Naive thymus-derived CD4-positive, alpha-beta T cell (primary cell): ENCODE measurements around the gene ITPR1. TPM values are rescaled to one million over a fixed set of nuclear protein-coding genes. Genes with fewer than 3 reads are reported as not detected.

ENCODE experiments used
- ATAC-seq: fragments of 150-1000 bp; cut with Tn5 transposase; 2 replicates; pipeline ENCODE4 v1.10.0; 2021; ENCODE audit warnings: mild to moderate bottlenecking, moderate library complexity
- CTCF ChIA-PET: fragments of 350-600 bp; sonication (Branson Sonifier 250); formaldehyde crosslinking; loops from one replicate; lab custom pipeline; 2021; ENCODE audit warnings: antibody characterized with exemption; lab: Charles Lee
- POLR2A ChIA-PET: fragments of 350-600 bp; sonication (Branson Sonifier 250); formaldehyde crosslinking; loops from one replicate; lab custom pipeline; 2021; ENCODE audit warnings: antibody characterized with exemption, inconsistent platforms; lab: Charles Lee
- DNase-seq, 9 donors: peaks; one replicate each; pipeline versions ENCODE4 v3.0.0 to v3.0.0-alpha.2; 2020 to 2022; ENCODE audit warnings: mixed read lengths in 1 of 9
- H3K27ac ChIP-seq: one replicate; pipeline ENCODE4 v1.7.0; 2013; ENCODE audit warnings: mild to moderate bottlenecking, low read depth, low read length, moderate library complexity
- H3K27me3 ChIP-seq, 2 donors: one replicate each; pipeline ENCODE4 v1.7.0; 2013; ENCODE audit warnings: low read length in 2 of 2, mild to moderate bottlenecking in 2 of 2, moderate library complexity in 2 of 2; ENCODE audit not compliant: control insufficient read depth in 2 of 2, insufficient read depth in 2 of 2
- H3K36me3 ChIP-seq, 3 experiments: 1 replicate in 2 of 3; 2 replicates in 1 of 3; pipeline ENCODE4 v1.7.0; 2013; ENCODE audit warnings: low read length in 3 of 3, mild to moderate bottlenecking in 3 of 3, moderate library complexity in 1 of 3; ENCODE audit not compliant: insufficient read depth in 3 of 3, control insufficient read depth in 2 of 3
- H3K4me1 ChIP-seq, 2 donors: one replicate each; pipeline ENCODE4 v1.7.0; 2013; ENCODE audit warnings: low read length in 2 of 2, mild to moderate bottlenecking in 2 of 2, moderate library complexity in 1 of 2; ENCODE audit not compliant: control insufficient read depth in 2 of 2, insufficient read depth in 2 of 2
- H3K4me3 ChIP-seq: 2 replicates; pipeline ENCODE4 v1.7.0; 2013; ENCODE audit warnings: mild to moderate bottlenecking, low read length
- H3K9me3 ChIP-seq, 3 experiments: 1 replicate in 2 of 3; 2 replicates in 1 of 3; pipeline ENCODE4 v1.7.0; 2013; ENCODE audit warnings: low read length in 3 of 3; ENCODE audit not compliant: control insufficient read depth in 2 of 3
- H3K27ac Mint-ChIP-seq, 9 donors: one replicate each; pipeline ENCODE4 v1.8.0; 2020 to 2022; ENCODE audit warnings: mixed read lengths in 9 of 9, mild to moderate bottlenecking in 8 of 9, moderate library complexity in 5 of 9, inconsistent platforms in 2 of 9
- H3K27me3 Mint-ChIP-seq, 5 donors: one replicate each; pipeline ENCODE4 v1.8.0; 2021 to 2022; ENCODE audit warnings: mixed read lengths in 5 of 5, mild to moderate bottlenecking in 1 of 5
- H3K36me3 Mint-ChIP-seq, 5 donors: one replicate each; pipeline ENCODE4 v1.8.0; 2020 to 2022; ENCODE audit warnings: mixed read lengths in 5 of 5, mild to moderate bottlenecking in 3 of 5, inconsistent platforms in 1 of 5
- H3K4me1 Mint-ChIP-seq, 7 donors: one replicate each; pipeline ENCODE4 v1.8.0; 2020 to 2022; ENCODE audit warnings: mixed read lengths in 7 of 7, mild to moderate bottlenecking in 3 of 7, inconsistent platforms in 1 of 7
- H3K4me3 Mint-ChIP-seq, 10 donors: one replicate each; pipeline ENCODE4 v1.8.0; 2020 to 2022; ENCODE audit warnings: mild to moderate bottlenecking in 10 of 10, mixed read lengths in 10 of 10, moderate library complexity in 6 of 10, inconsistent platforms in 2 of 10
- H3K9me3 Mint-ChIP-seq, 11 donors: one replicate each; pipeline ENCODE4 v1.8.0; 2020 to 2022; ENCODE audit warnings: mixed read lengths in 11 of 11, mild to moderate bottlenecking in 4 of 11, inconsistent platforms in 1 of 11, moderate library complexity in 1 of 11
- intact Hi-C, 2 donors: fragments of 100-400 bp; cut with micrococcal nuclease; formaldehyde crosslinking; loops; one replicate each; pipeline ENCODE4 v1.15.1; 2023
- polyA plus RNA-seq, 2 donors: library from polyadenylated mRNA; unstranded; fragments of 300-500 nt; fragmentation: Illumina TruSeq; gene quantifications; one replicate each; pipeline ENCODE4 v1.2.3, GENCODE V29; 2021
- total RNA-seq, 6 experiments: library from RNA in 5 of 6; stranded (reverse) in 5 of 6; gene quantifications; 1 replicate in 5 of 6; 2 replicates in 1 of 6; pipeline ENCODE4 v1.2.3 and lab custom pipeline; 2021 to 2026

ITPR1 gene
- total and polyA plus RNA-seq, 7 experiments from 2014 or later, result 15.1 to 118 (median 83.8) TPM

GRCh38 chr3:4531478-4532025 is 38.4 kb downstream of the ITPR1 start:
- H3K9me3 ChIP-seq, result no peaks in the 10 kb centered on the region
- DNase-seq (no peak), ATAC-seq (no peak)
- Mint-ChIP-seq H3K9me3 (peaks cover 0 to 9% (median 0%) of the 10 kb centered on the region in 11 donors), H3K27me3 (no peaks in the 10 kb centered on the region), H3K36me3 (peaks cover 0 to 17% (median 7%) of the 10 kb centered on the region in 5 donors), H3K4me1 (peaks cover 0 to 70% (median 49%) of the 10 kb centered on the region in 7 donors), H3K27ac (no peak overlapping the region), H3K4me3 (no peak overlapping the region)
- H3K27ac ChIP-seq, result no peak overlapping the region
- intact Hi-C loops, result loop anchor here in 1 of 2 donors (5.0 kb wide), 1 partner anchor 41 kb away; no protein-coding TSS in a partner anchor
- CTCF ChIA-PET, result no interaction called here
- POLR2A ChIA-PET, result no interaction called here
- H3K27me3 ChIP-seq, result no peaks in the 10 kb centered on the region
- H3K4me3 ChIP-seq, result no peak overlapping the region
- no peaks in the 10 kb centered on the region for H3K4me1 ChIP-seq
- no peaks in the 10 kb centered on the region for H3K36me3 ChIP-seq

- Histone ChIP-seq H3K4me3 (no peak overlapping the region), H3K9me3 (peaks cover 0 to 6% (median 0%) of the 10 kb centered on the region in 3 experiments), H3K27me3 (no peaks in the 10 kb centered on the region), H3K27ac (no peak overlapping the region), H3K36me3 (no peaks in the 10 kb centered on the region), H3K4me1 (no peaks in the 10 kb centered on the region)
- Mint-ChIP-seq H3K4me3 (no peak overlapping the region), H3K4me1 (peaks cover 0 to 72% (median 49%) of the 10 kb centered on the region in 7 donors), H3K27me3 (no peaks in the 10 kb centered on the region), H3K27ac (no peak overlapping the region), H3K36me3 (peaks cover 0 to 27% (median 18%) of the 10 kb centered on the region in 5 donors), H3K9me3 (peaks cover 0 to 19% (median 4%) of the 10 kb centered on the region in 11 donors)
- intact Hi-C loops, result loop anchor here in 1 of 2 donors (5.0 kb wide), 1 partner anchor 40 kb away; no protein-coding TSS in a partner anchor
- CTCF ChIA-PET, result no interaction called here
- POLR2A ChIA-PET, result no interaction called here
- ATAC-seq, result no peak
- DNase-seq, result no peak
Measured at GRCh38 chr3:4532535-4533112, 39.5 kb downstream of the ITPR1 start.

GRCh38 chr3:4533489-4534443 is 40.6 kb downstream of the ITPR1 start:
- Histone ChIP-seq H3K9me3 (peaks cover 0 to 6% (median 0%) of the 10 kb centered on the region in 3 experiments), H3K27me3 (no peaks in the 10 kb centered on the region), H3K36me3 (no peaks in the 10 kb centered on the region), H3K27ac (no peak overlapping the region), H3K4me3 (no peak overlapping the region), H3K4me1 (no peaks in the 10 kb centered on the region)
- intact Hi-C loops, result loop anchor here in 1 of 2 donors (5.0 kb wide), 1 partner anchor 39 kb away; no protein-coding TSS in a partner anchor
- peaks cover 0 to 64% (median 48%) of the 10 kb centered on the region in 7 donors for H3K4me1 Mint-ChIP-seq
- no peak overlapping the region for H3K27ac Mint-ChIP-seq
- H3K27me3 Mint-ChIP-seq, result no peaks in the 10 kb centered on the region
- POLR2A ChIA-PET, result no interaction called here
- H3K4me3 Mint-ChIP-seq, result no peak overlapping the region
- H3K36me3 Mint-ChIP-seq, result peaks cover 4 to 39% (median 26%) of the 10 kb centered on the region in 5 donors
- ATAC-seq (peak; percentile 54), DNase-seq (no peak)
- peaks cover 0 to 25% (median 4%) of the 10 kb centered on the region in 11 donors for H3K9me3 Mint-ChIP-seq
- CTCF ChIA-PET, result interaction anchor here (0.6 to 1.0 kb wide), 3 partner anchors 14 to 54 kb away, joined by 3 to 4 read pairs (median 3); no protein-coding TSS in a partner anchor

- ChIA-PET POLR2A (interaction anchor here (0.9 kb wide), 1 partner anchor 8 kb away, joined by 3 read pairs; no protein-coding TSS in a partner anchor), CTCF (interaction anchor here (0.8 to 1.0 kb wide), 2 partner anchors 16 to 184 kb away, joined by 3 read pairs; no protein-coding TSS in a partner anchor)
- H3K4me3 ChIP-seq, result no peak overlapping the region
- DNase-seq, result no peak
- peaks cover 4 to 43% (median 26%) of the 10 kb centered on the region in 5 donors for H3K36me3 Mint-ChIP-seq
- H3K4me1 Mint-ChIP-seq, result peaks cover 0 to 67% (median 42%) of the 10 kb centered on the region in 7 donors
- peaks cover 0 to 6% (median 0%) of the 10 kb centered on the region in 3 experiments for H3K9me3 ChIP-seq
- no peaks in the 10 kb centered on the region for H3K27me3 ChIP-seq
- no peaks in the 10 kb centered on the region for H3K27me3 Mint-ChIP-seq
- H3K4me1 ChIP-seq, result no peaks in the 10 kb centered on the region
- no peak overlapping the region for H3K27ac ChIP-seq
- no peak overlapping the region for H3K27ac Mint-ChIP-seq
- ATAC-seq, result no peak
- H3K4me3 Mint-ChIP-seq, result no peak overlapping the region
- peaks cover 0 to 26% (median 4%) of the 10 kb centered on the region in 11 donors for H3K9me3 Mint-ChIP-seq
- H3K36me3 ChIP-seq, result no peaks in the 10 kb centered on the region
- intact Hi-C loops, result loop anchor here in 1 of 2 donors (5.0 kb wide), 1 partner anchor 37 kb away; no protein-coding TSS in a partner anchor
Measured at GRCh38 chr3:4534906-4535305, 41.8 kb downstream of the ITPR1 start.

GRCh38 chr3:4536260-4536659 is 43.1 kb downstream of the ITPR1 start:
- DNase-seq (no peak), ATAC-seq (no peak)
- no peak overlapping the region for H3K4me3 Mint-ChIP-seq
- H3K27me3 Mint-ChIP-seq, result no peaks in the 10 kb centered on the region
- intact Hi-C loops, result no loop called here
- no peak overlapping the region for H3K27ac Mint-ChIP-seq
- ChIA-PET CTCF (no interaction called here), POLR2A (interaction anchor here (1.0 kb wide), 1 partner anchor 17 kb away, joined by 5 read pairs; no protein-coding TSS in a partner anchor)
- Histone ChIP-seq H3K27ac (no peak overlapping the region), H3K27me3 (no peaks in the 10 kb centered on the region), H3K4me1 (no peaks in the 10 kb centered on the region), H3K9me3 (peaks cover 0 to 6% (median 0%) of the 10 kb centered on the region in 3 experiments), H3K36me3 (no peaks in the 10 kb centered on the region), H3K4me3 (no peak overlapping the region)
- peaks cover 0 to 55% (median 34%) of the 10 kb centered on the region in 7 donors for H3K4me1 Mint-ChIP-seq
- peaks cover 4 to 41% (median 26%) of the 10 kb centered on the region in 5 donors for H3K36me3 Mint-ChIP-seq
- peaks cover 0 to 26% (median 4%) of the 10 kb centered on the region in 11 donors for H3K9me3 Mint-ChIP-seq

GRCh38 chr3:4540267-4540666 is 47.1 kb downstream of the ITPR1 start:
- ATAC-seq, result no peak
- Histone ChIP-seq H3K9me3 (peaks cover 0 to 6% (median 0%) of the 10 kb centered on the region in 3 experiments), H3K4me3 (no peak overlapping the region), H3K27ac (no peak overlapping the region), H3K27me3 (no peaks in the 10 kb centered on the region), H3K36me3 (no peaks in the 10 kb centered on the region), H3K4me1 (no peaks in the 10 kb centered on the region)
- peaks cover 0 to 26% (median 4%) of the 10 kb centered on the region in 11 donors for H3K9me3 Mint-ChIP-seq
- H3K27ac Mint-ChIP-seq, result no peak overlapping the region
- peaks cover 4 to 45% (median 30%) of the 10 kb centered on the region in 5 donors for H3K36me3 Mint-ChIP-seq
- POLR2A ChIA-PET, result interaction anchor here (0.5 kb wide), 1 partner anchor 30 kb away, joined by 3 read pairs; no protein-coding TSS in a partner anchor
- peaks cover 5 to 37% (median 14%) of the 10 kb centered on the region in 7 donors for H3K4me1 Mint-ChIP-seq
- H3K4me3 Mint-ChIP-seq, result no peak overlapping the region
- DNase-seq, result no peak
- intact Hi-C loops, result no loop called here
- CTCF ChIA-PET, result no interaction called here
- no peaks in the 10 kb centered on the region for H3K27me3 Mint-ChIP-seq
